GM19467 (cell line): Measurements from ENCODE around the gene SPG11.
"Not testable (repeated sequence)": the region's sequence is repeated elsewhere in the genome, so short reads cannot be mapped to it uniquely, and the experiment has no call there.

Source experiments
- ATAC-seq: cut with Tn5 transposase; IDR thresholded peaks from one replicate; pipeline ENCODE4 v1.9.1; 2021; ENCODE audit warnings: mild to moderate bottlenecking, moderate library complexity; ENCODE audit not compliant: unreplicated experiment

SPG11 gene

GRCh38 chr15:44663410-44664308 is at the start of gene SPG11:
Gene SPG11 (minus strand): TSS chr15:44663662. CDS start chr15:44663647, 15 bp downstream.
- peak; percentile 70 for ATAC-seq

- ATAC-seq = no peak
These were observed 49.0 kb upstream of the SPG11 start for GRCh38 chr15:44712346-44713005.

GRCh38 chr15:44711743-44712345 is 48.4 kb upstream of the SPG11 start:
- peak; percentile 22 for ATAC-seq

- peak; percentile 80 for ATAC-seq
These were observed 47.8 kb upstream of the SPG11 start, which contains the start of the genes B2M and PATL2 for GRCh38 chr15:44711096-44711742. Gene B2M (plus strand): TSS chr15:44711517. CDS start chr15:44711547, 30 bp downstream. Gene PATL2 (minus strand): TSS chr15:44711323. CDS start chr15:44676490, 34,833 bp downstream.

GRCh38 chr15:44710236-44711095 is 47.0 kb upstream of the SPG11 start:
- no peak for ATAC-seq

- no peak for ATAC-seq
These were observed 43.6 kb upstream of the SPG11 start for GRCh38 chr15:44706946-44707636.

GRCh38 chr15:44706401-44706800 is 42.9 kb upstream of the SPG11 start:
- no peak for ATAC-seq

- no peak for ATAC-seq
These were observed 42.5 kb upstream of the SPG11 start for GRCh38 chr15:44705986-44706385.

GRCh38 chr15:44700676-44701075 is 37.2 kb upstream of the SPG11 start:
- ATAC-seq = not testable (repeated sequence)

GRCh38 chr15:44698641-44699040 is 35.2 kb upstream of the SPG11 start:
- no peak for ATAC-seq

GRCh38 chr15:44697014-44697413 is 33.6 kb upstream of the SPG11 start:
- no peak for ATAC-seq

- ATAC-seq = no peak
These were observed 31.8 kb upstream of the SPG11 start for GRCh38 chr15:44695294-44695693.

- ATAC-seq = no peak
These were observed 31.0 kb upstream of the SPG11 start for GRCh38 chr15:44694416-44694815.

GRCh38 chr15:44692659-44693058 is 29.2 kb upstream of the SPG11 start:
- no peak for ATAC-seq

GRCh38 chr15:44690245-44690644 is 26.8 kb upstream of the SPG11 start:
- ATAC-seq = not testable (repeated sequence)

GRCh38 chr15:44689318-44689717 is 25.9 kb upstream of the SPG11 start:
- not testable (repeated sequence) for ATAC-seq

- not testable (repeated sequence) for ATAC-seq
These were observed 19.6 kb upstream of the SPG11 start for GRCh38 chr15:44682809-44683682.

GRCh38 chr15:44682211-44682610 is 18.7 kb upstream of the SPG11 start:
- no peak for ATAC-seq
